ENCODE measurements around the gene TMPRSS12.

DNA sequence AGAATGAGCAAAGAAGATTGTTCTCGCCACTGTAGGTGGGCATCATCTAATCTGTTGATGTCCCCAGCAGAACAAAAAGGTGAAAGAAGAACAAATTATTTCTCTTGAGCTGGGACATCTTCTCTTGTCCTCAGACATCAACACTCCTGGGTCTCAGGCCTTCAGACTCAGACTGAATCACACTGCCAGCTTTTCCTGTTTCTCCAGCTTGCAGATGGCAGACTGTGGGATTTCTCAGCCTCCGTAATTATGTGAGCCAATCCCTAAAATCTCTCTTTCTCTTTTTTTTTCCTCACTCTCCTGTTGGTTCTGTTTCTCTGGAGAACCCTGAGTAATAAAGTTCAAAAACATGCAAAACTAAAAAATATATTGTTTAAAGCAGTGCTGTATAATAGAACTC, 3.7 kb upstream of the TMPRSS12 start:
- TF ChIP-seq EZH2 (IDR thresholded peaks at IDR 0.05; ENCODE audit: insufficient read depth, poor library complexity, severe bottlenecking), result no peak
- TF ChIP-seq EZH2phosphoT487 (IDR thresholded peaks at IDR 0.05; ENCODE audit: insufficient read depth, low read depth), result no peak

Data from GM23248 (cell line).